ENCODE results near the gene LRRC61.

LRRC61 gene

GRCh38 chr7:150359622-150360362 is 36.6 kb downstream of the LRRC61 start:
- no peak for DNase-seq (ENCODE audit: extremely low read depth, low read depth)
- TF ChIP-seq CTCF (IDR thresholded peaks at IDR 0.05; ENCODE audit: low read depth, low read length), result no peak

GRCh38 chr7:150360363-150361058 is 37.4 kb downstream of the LRRC61 start:
- no peak for DNase-seq (ENCODE audit: extremely low read depth, low read depth)
- TF ChIP-seq CTCF (IDR thresholded peaks at IDR 0.05; ENCODE audit: low read depth, low read length), result no peak

- DNase-seq (ENCODE audit: extremely low read depth, low read depth), result no peak
- no peak for TF ChIP-seq CTCF (IDR thresholded peaks at IDR 0.05; ENCODE audit: low read depth, low read length)
Measured at GRCh38 chr7:150361402-150361801, 38.2 kb downstream of the LRRC61 start.

- no peak for TF ChIP-seq CTCF (IDR thresholded peaks at IDR 0.05; ENCODE audit: low read depth, low read length)
- DNase-seq (ENCODE audit: extremely low read depth, low read depth), result no peak
Measured at GRCh38 chr7:150361807-150362621, 38.9 kb downstream of the LRRC61 start.

- DNase-seq (ENCODE audit: extremely low read depth, low read depth), result no peak
- TF ChIP-seq CTCF (IDR thresholded peaks at IDR 0.05; ENCODE audit: low read depth, low read length), result no peak
Measured at GRCh38 chr7:150363370-150363769, 40.2 kb downstream of the LRRC61 start.

GRCh38 chr7:150363872-150364271 is 40.7 kb downstream of the LRRC61 start:
- no peak for DNase-seq (ENCODE audit: extremely low read depth, low read depth)
- TF ChIP-seq CTCF (IDR thresholded peaks at IDR 0.05; ENCODE audit: low read depth, low read length), result no peak

GRCh38 chr7:150365194-150365593 is 42.0 kb downstream of the LRRC61 start:
- DNase-seq (ENCODE audit: extremely low read depth, low read depth), result no peak
- TF ChIP-seq CTCF (IDR thresholded peaks at IDR 0.05; ENCODE audit: low read depth, low read length), result no peak
